Measurements from ENCODE around the gene TMEM175. TPM values are rescaled to one million over a fixed set of nuclear protein-coding genes. Genes with fewer than 3 reads are reported as not detected.

The TMEM175 gene
- total RNA-seq, 2 experiments from 2014 or later = 51.3 to 57.7 TPM

GRCh38 chr4:986879-987623, 54.8 kb downstream of the TMEM175 start, which contains the start of gene IDUA:
IDUA (plus strand) TSS chr4:987044; CDS start chr4:987085, 41 bp downstream.
- intact Hi-C loops (cut with DNase I, micrococcal nuclease) = loop anchor here (1.0 to 10.0 kb wide), 7 partner anchors 14 to 742 kb away; partner anchors contain the start of genes GAK (in 2 of the 2), TMEM175 (in 2 of the 2), ATP5ME (in 1 of the 2) and DGKQ (in 1 of the 2)
- H3K4me3 Mint-ChIP-seq = peak within 1 kb of the TSS; percentile 94
- peak within 1 kb of the TSS; percentile 41 to 46 for H3K27ac ChIP-seq (ENCODE audit: low read depth in 1 of 2, low read length in 2 of 2)

GRCh38 chr4:987624-988513, 55.6 kb downstream of the TMEM175 start:
- peak overlapping the region; percentile 78 for H3K4me3 ChIP-seq (ENCODE audit: low read length)
- H3K27me3 ChIP-seq (ENCODE audit: control insufficient read depth in 1 of 2, insufficient read depth in 2 of 2, low read length in 2 of 2) = no peaks in the 10 kb centered on the region
- POLR2A ChIA-PET = interaction anchor here (1.0 to 2.5 kb wide), 5 partner anchors 15 to 314 kb away, joined by 3 to 17 read pairs (median 5); partner anchors contain the start of genes ATP5ME, DGKQ, GAK and MYL5
- peaks cover 6% of the 10 kb centered on the region for H3K36me3 ChIP-seq (ENCODE audit: insufficient read depth, low read length)
- H3K27ac Mint-ChIP-seq = no peak overlapping the region
- TF ChIP-seq, protein P1, sequence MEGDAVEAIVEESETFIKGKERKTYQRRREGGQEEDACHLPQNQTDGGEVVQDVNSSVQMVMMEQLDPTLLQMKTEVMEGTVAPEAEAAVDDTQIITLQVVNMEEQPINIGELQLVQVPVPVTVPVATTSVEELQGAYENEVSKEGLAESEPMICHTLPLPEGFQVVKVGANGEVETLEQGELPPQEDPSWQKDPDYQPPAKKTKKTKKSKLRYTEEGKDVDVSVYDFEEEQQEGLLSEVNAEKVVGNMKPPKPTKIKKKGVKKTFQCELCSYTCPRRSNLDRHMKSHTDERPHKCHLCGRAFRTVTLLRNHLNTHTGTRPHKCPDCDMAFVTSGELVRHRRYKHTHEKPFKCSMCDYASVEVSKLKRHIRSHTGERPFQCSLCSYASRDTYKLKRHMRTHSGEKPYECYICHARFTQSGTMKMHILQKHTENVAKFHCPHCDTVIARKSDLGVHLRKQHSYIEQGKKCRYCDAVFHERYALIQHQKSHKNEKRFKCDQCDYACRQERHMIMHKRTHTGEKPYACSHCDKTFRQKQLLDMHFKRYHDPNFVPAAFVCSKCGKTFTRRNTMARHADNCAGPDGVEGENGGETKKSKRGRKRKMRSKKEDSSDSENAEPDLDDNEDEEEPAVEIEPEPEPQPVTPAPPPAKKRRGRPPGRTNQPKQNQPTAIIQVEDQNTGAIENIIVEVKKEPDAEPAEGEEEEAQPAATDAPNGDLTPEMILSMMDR (IDR thresholded peaks at IDR 0.05) = no peak
- CTCF ChIA-PET = interaction anchor here (0.6 to 1.8 kb wide), 5 partner anchors 15 to 246 kb away, joined by 3 to 11 read pairs (median 3); partner anchors contain the start of genes DGKQ, GAK and TMEM175
- peaks cover 36% of the 10 kb centered on the region for H3K4me1 ChIP-seq (ENCODE audit: insufficient read depth, low read length)
- ATAC-seq (ENCODE audit: poor library complexity) (no peak), DNase-seq (no peak)
- H3K9me3 Mint-ChIP-seq = no peaks in the 10 kb centered on the region
- peak overlapping the region; percentile 86 for H3K4me3 Mint-ChIP-seq
- intact Hi-C loops (cut with DNase I, micrococcal nuclease) = loop anchor here (1.0 to 10.0 kb wide), 7 partner anchors 15 to 743 kb away; partner anchors contain the start of genes GAK (in 2 of the 2), TMEM175 (in 2 of the 2), ATP5ME (in 1 of the 2) and DGKQ (in 1 of the 2)
- peaks cover 25% of the 10 kb centered on the region for H3K4me1 Mint-ChIP-seq (ENCODE audit: low read depth)
- H3K9me3 ChIP-seq (ENCODE audit: control insufficient read depth in 1 of 2, insufficient read depth in 1 of 2, low read length in 2 of 2) = no peaks in the 10 kb centered on the region
- no peak overlapping the region for H3K27ac ChIP-seq (ENCODE audit: low read depth in 1 of 2, low read length in 2 of 2)
- no peaks in the 10 kb centered on the region for H3K27me3 Mint-ChIP-seq
- no peaks in the 10 kb centered on the region for H3K36me3 Mint-ChIP-seq (ENCODE audit: low read depth)

More at GRCh38 chr4:986879-987623, 54.8 kb downstream of the TMEM175 start, which contains the start of gene IDUA:
- POLR2A ChIA-PET = interaction anchor here (1.0 to 2.5 kb wide), 6 partner anchors 14 to 313 kb away, joined by 3 to 17 read pairs (median 4); partner anchors contain the start of genes ATP5ME, DGKQ, GAK and MYL5
- TF ChIP-seq, protein P1 (IDR thresholded peaks at IDR 0.05) = peak; percentile 57
- no peaks in the 10 kb centered on the region for H3K9me3 Mint-ChIP-seq
- Histone ChIP-seq H3K4me3 (ENCODE audit: low read length) (peak within 1 kb of the TSS; percentile 78), H3K4me1 (ENCODE audit: insufficient read depth, low read length) (peaks cover 36% of the 10 kb centered on the region), H3K36me3 (ENCODE audit: insufficient read depth, low read length) (peaks cover 6% of the 10 kb centered on the region), H3K9me3 (ENCODE audit: control insufficient read depth in 1 of 2, insufficient read depth in 1 of 2, low read length in 2 of 2) (no peaks in the 10 kb centered on the region), H3K27me3 (ENCODE audit: control insufficient read depth in 1 of 2, insufficient read depth in 2 of 2, low read length in 2 of 2) (no peaks in the 10 kb centered on the region)
- peaks cover 25% of the 10 kb centered on the region for H3K4me1 Mint-ChIP-seq (ENCODE audit: low read depth)
- DNase-seq (peak; percentile 73 to 93 (median 86)), ATAC-seq (ENCODE audit: poor library complexity) (peak; percentile 84)
- H3K27me3 Mint-ChIP-seq = no peaks in the 10 kb centered on the region
- H3K36me3 Mint-ChIP-seq (ENCODE audit: low read depth) = no peaks in the 10 kb centered on the region
- CTCF ChIA-PET = interaction anchor here (0.6 to 1.8 kb wide), 5 partner anchors 14 to 245 kb away, joined by 3 to 11 read pairs (median 3); partner anchors contain the start of genes DGKQ, GAK and TMEM175
- H3K27ac Mint-ChIP-seq = peak within 1 kb of the TSS; percentile 82

Measured in CD4-positive, alpha-beta T cell (primary cell).